Panc1 (cell line): Measurements from ENCODE around the gene EIF4EBP2. TPM values are rescaled to one million over a fixed set of nuclear protein-coding genes. Genes with fewer than 3 reads are reported as not detected.

ENCODE experiments used
- ATAC-seq: fragments of 200-7000 bp; cut with Tn5 transposase; 2 replicates; pipeline ENCODE4 v1.9.1; 2020; ENCODE audit warnings: mild to moderate bottlenecking, moderate library complexity
- BruUV-seq: library from RNA; stranded (reverse); fragments of 400-500 nt; replicated peaks from 2 replicates; lab custom pipeline; 2021; lab: Mats Ljungman, UMichigan
- CTCF ChIA-PET: fragments of 300-600 bp; sonication (Branson Sonifier 250); formaldehyde crosslinking; loops from one replicate; lab custom pipeline; 2022; ENCODE audit warnings: antibody characterized with exemption; lab: Charles Lee
- POLR2A ChIA-PET: fragments of 300-600 bp; sonication (Branson Sonifier 250); formaldehyde crosslinking; loops from one replicate; lab custom pipeline; 2022; ENCODE audit warnings: antibody characterized with exemption; lab: Charles Lee
- DNase-seq: peaks from one replicate; pipeline ENCODE4 v3.0.0-alpha.2; 2010; ENCODE audit warnings: low read depth, low spot score
- H3K27ac ChIP-seq: 2 replicates; pipeline ENCODE4 v1.5.1; 2011; ENCODE audit warnings: mild to moderate bottlenecking, low read length, inconsistent platforms
- H3K27me3 ChIP-seq: fragments of 200-500 bp; sonication (Bioruptor generic); 2 replicates; pipeline ENCODE4 v1.6.0; 2014; ENCODE audit warnings: low read length, inconsistent platforms; ENCODE audit not compliant: control insufficient read depth, insufficient read depth
- H3K36me3 ChIP-seq: fragments of 200-500 bp; sonication (Bioruptor generic); 2 replicates; pipeline ENCODE4 v1.5.1; 2014; ENCODE audit warnings: inconsistent platforms, mild to moderate bottlenecking, low read length, moderate library complexity; ENCODE audit not compliant: control insufficient read depth, insufficient read depth
- H3K4me1 ChIP-seq: 2 replicates; pipeline ENCODE4 v1.5.1; 2011; ENCODE audit warnings: inconsistent platforms, mild to moderate bottlenecking, low read length, moderate library complexity; ENCODE audit not compliant: control insufficient read depth, insufficient read depth
- H3K4me3 ChIP-seq, 2 experiments: 2 replicates each; pipeline ENCODE4 v1.5.1; 2011 to 2012; ENCODE audit warnings: low read depth in 2 of 2, low read length in 2 of 2, mild to moderate bottlenecking in 2 of 2, inconsistent platforms in 1 of 2, moderate library complexity in 1 of 2
- H3K9me3 ChIP-seq: fragments of 200-500 bp; sonication (Bioruptor generic); 2 replicates; pipeline ENCODE4 v1.5.1; 2014; ENCODE audit warnings: low read depth, mild to moderate bottlenecking, inconsistent platforms, low read length, moderate library complexity; ENCODE audit not compliant: control insufficient read depth, insufficient read depth
- POLR2AphosphoS5 ChIP-seq: IDR thresholded peaks from 2 replicates; pipeline ENCODE4 v1.6.1; 2012; ENCODE audit warnings: mild to moderate bottlenecking, low read depth, low read length, moderate library complexity
- REST ChIP-seq, 2 experiments: IDR thresholded peaks; 2 replicates each; pipeline ENCODE4 v1.6.1; 2011 to 2012; ENCODE audit warnings: low read depth in 2 of 2, control low read depth in 1 of 2, low read length in 1 of 2, mild to moderate bottlenecking in 1 of 2, moderate library complexity in 1 of 2; ENCODE audit not compliant: insufficient read depth in 1 of 2
- SIN3A ChIP-seq: IDR thresholded peaks from 2 replicates; pipeline ENCODE4 v1.6.1; 2012; ENCODE audit warnings: low read depth, mild to moderate bottlenecking, low read length, moderate library complexity, borderline replicate concordance; ENCODE audit not compliant: insufficient read depth
- TCF7L2 ChIP-seq: IDR thresholded peaks from 2 replicates; pipeline ENCODE4 v1.6.1; 2011; ENCODE audit warnings: mild to moderate bottlenecking, low read depth, low read length, inconsistent platforms
- in situ Hi-C: cut with HindIII; loops from 2 replicates; pipeline ENCODE4 v1.10.0; 2016; ENCODE audit warnings: low sequenced_read_pairs, low pct_unique_long_range_greater_than_20kb
- intact Hi-C: fragments of 100-400 bp; cut with micrococcal nuclease; formaldehyde crosslinking; loops from one replicate; pipeline ENCODE4 v1.10.0; 2022; ENCODE audit not compliant: unreplicated experiment
- total RNA-seq: library from RNA; stranded (reverse); gene quantifications from one replicate; pipeline ENCODE4 v1.2.1, GENCODE V29; 2021; ENCODE audit not compliant: unreplicated experiment
- TF ChIP-seq, protein P1 (sequence below): fragments of 450-650 bp; IDR thresholded peaks from 2 replicates; pipeline ENCODE4 v1.5.1; 2017; ENCODE audit warnings: mild to moderate bottlenecking

EIF4EBP2 gene
- total RNA-seq, 1 experiment from 2014 or later: 48.2 TPM

DNA sequence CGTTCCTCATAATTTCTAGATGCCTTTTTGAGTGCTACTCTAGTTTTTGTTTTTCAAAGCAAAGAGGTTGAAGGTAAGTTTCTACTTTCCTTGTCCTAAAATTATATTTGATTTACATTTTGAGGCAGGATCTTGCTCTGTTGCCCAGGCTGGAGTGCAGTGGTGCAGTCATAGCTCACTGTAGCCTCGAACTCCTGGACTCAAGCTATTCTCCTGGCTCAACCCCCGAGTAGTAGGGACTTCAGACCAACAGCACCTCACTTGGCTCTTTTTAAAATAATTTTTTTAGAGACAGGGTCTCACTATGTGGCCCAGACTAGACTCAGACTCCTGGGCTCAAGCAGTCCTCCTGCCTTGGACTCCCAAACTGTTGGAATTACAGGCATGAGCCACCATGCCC, 14.8 kb downstream of the EIF4EBP2 start:
- DNase-seq: no peak

GRCh38 chr10:70424320-70424719, 20.4 kb downstream of the EIF4EBP2 start:
- TF ChIP-seq REST (IDR thresholded peaks at IDR 0.05; ENCODE audit: insufficient read depth in 1 of 2, low read depth in 2 of 2, low read length in 1 of 2): no peak
- TF ChIP-seq SIN3A: no peak
- TF ChIP-seq, protein P1, sequence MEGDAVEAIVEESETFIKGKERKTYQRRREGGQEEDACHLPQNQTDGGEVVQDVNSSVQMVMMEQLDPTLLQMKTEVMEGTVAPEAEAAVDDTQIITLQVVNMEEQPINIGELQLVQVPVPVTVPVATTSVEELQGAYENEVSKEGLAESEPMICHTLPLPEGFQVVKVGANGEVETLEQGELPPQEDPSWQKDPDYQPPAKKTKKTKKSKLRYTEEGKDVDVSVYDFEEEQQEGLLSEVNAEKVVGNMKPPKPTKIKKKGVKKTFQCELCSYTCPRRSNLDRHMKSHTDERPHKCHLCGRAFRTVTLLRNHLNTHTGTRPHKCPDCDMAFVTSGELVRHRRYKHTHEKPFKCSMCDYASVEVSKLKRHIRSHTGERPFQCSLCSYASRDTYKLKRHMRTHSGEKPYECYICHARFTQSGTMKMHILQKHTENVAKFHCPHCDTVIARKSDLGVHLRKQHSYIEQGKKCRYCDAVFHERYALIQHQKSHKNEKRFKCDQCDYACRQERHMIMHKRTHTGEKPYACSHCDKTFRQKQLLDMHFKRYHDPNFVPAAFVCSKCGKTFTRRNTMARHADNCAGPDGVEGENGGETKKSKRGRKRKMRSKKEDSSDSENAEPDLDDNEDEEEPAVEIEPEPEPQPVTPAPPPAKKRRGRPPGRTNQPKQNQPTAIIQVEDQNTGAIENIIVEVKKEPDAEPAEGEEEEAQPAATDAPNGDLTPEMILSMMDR: no peak
- no peak for TF ChIP-seq POLR2AphosphoS5
- TF ChIP-seq TCF7L2: no peak
- H3K27ac ChIP-seq: no peak overlapping the region
- ChIA-PET CTCF (interaction anchor here (0.6 kb wide), 1 partner anchor 278 kb away, joined by 3 read pairs; the partner anchor contains the start of gene TYSND1), POLR2A (no interaction called here)
- H3K4me1 ChIP-seq: no peaks in the 10 kb centered on the region
- intact Hi-C loops (no loop called here), in situ Hi-C loops (no loop called here)
- no TSS peak for BruUV-seq
- ATAC-seq: no peak
- DNase-seq: no peak
- H3K4me3 ChIP-seq: no peak overlapping the region
- peaks cover 38% of the 10 kb centered on the region for H3K36me3 ChIP-seq
- H3K9me3 ChIP-seq: no peaks in the 10 kb centered on the region
- no peaks in the 10 kb centered on the region for H3K27me3 ChIP-seq

More for the DNA sequence above, 14.8 kb downstream of the EIF4EBP2 start:
- H3K36me3 ChIP-seq: peaks cover 15% of the 10 kb centered on the region
- no peaks in the 10 kb centered on the region for H3K9me3 ChIP-seq
- no peaks in the 10 kb centered on the region for H3K27me3 ChIP-seq
- ChIA-PET CTCF (interaction anchor here (0.8 kb wide), 1 partner anchor 68 kb away, joined by 6 read pairs; no protein-coding TSS in a partner anchor), POLR2A (no interaction called here)
- in situ Hi-C loops: no loop called here
- no peak for ATAC-seq
- BruUV-seq: no TSS peak
- no peak overlapping the region for H3K27ac ChIP-seq
- no peak overlapping the region for H3K4me3 ChIP-seq
- intact Hi-C loops: no loop called here
- TF ChIP-seq, protein P1: no peak
- TF ChIP-seq TCF7L2 (no peak), SIN3A (no peak)
- H3K4me1 ChIP-seq: no peaks in the 10 kb centered on the region
